Immature natural killer cell (primary cell): ENCODE data around the gene BAZ1A. TPM values are rescaled to one million over a fixed set of nuclear protein-coding genes. Genes with fewer than 3 reads are reported as not detected.
"Not testable (repeated sequence)": the region's sequence is repeated elsewhere in the genome, so short reads cannot be mapped to it uniquely, and the experiment has no call there.

Experiments used
- DNase-seq, 3 donors: peaks; one replicate each; pipeline ENCODE4 v3.0.0; 2022; ENCODE audit warnings: mixed read lengths in 1 of 3
- H3K27ac Mint-ChIP-seq, 6 donors: one replicate each; pipeline ENCODE4 v1.8.0; 2020; ENCODE audit warnings: mixed read lengths in 6 of 6, mild to moderate bottlenecking in 5 of 6, inconsistent platforms in 4 of 6, moderate library complexity in 3 of 6
- H3K27me3 Mint-ChIP-seq, 3 donors: one replicate each; pipeline ENCODE4 v1.8.0; 2020 to 2021; ENCODE audit warnings: low read depth in 3 of 3, mild to moderate bottlenecking in 3 of 3, mixed read lengths in 3 of 3, moderate library complexity in 3 of 3, inconsistent platforms in 1 of 3
- H3K36me3 Mint-ChIP-seq, 3 donors: one replicate each; pipeline ENCODE4 v1.8.0; 2020; ENCODE audit warnings: mixed read lengths in 3 of 3, inconsistent platforms in 2 of 3, mild to moderate bottlenecking in 2 of 3
- H3K4me1 Mint-ChIP-seq, 2 donors: one replicate each; pipeline ENCODE4 v1.8.0; 2020; ENCODE audit warnings: inconsistent platforms in 2 of 2, mild to moderate bottlenecking in 2 of 2, mixed read lengths in 2 of 2, moderate library complexity in 1 of 2
- H3K4me3 Mint-ChIP-seq, 5 donors: one replicate each; pipeline ENCODE4 v1.8.0; 2020; ENCODE audit warnings: mild to moderate bottlenecking in 5 of 5, mixed read lengths in 5 of 5, inconsistent platforms in 3 of 5, moderate library complexity in 3 of 5
- H3K9me3 Mint-ChIP-seq, 6 donors: one replicate each; pipeline ENCODE4 v1.8.0; 2020; ENCODE audit warnings: mild to moderate bottlenecking in 6 of 6, mixed read lengths in 6 of 6, inconsistent platforms in 4 of 6, moderate library complexity in 3 of 6
- polyA plus RNA-seq, 3 donors: library from polyadenylated mRNA; unstranded; fragments of 300-500 nt; fragmentation: Illumina TruSeq; gene quantifications; one replicate each; pipeline ENCODE4 v1.2.3, GENCODE V29; 2021

BAZ1A gene
- polyA plus RNA-seq, 3 donors from 2014 or later, result 4.0 to 17.6 (median 8.3) TPM

GRCh38 chr14:34837801-34838322 is 37.3 kb downstream of the BAZ1A start:
- Mint-ChIP-seq H3K9me3 (no peaks in the 10 kb centered on the region), H3K27me3 (peaks cover 0 to 2% (median 2%) of the 10 kb centered on the region in 3 donors), H3K27ac (peak overlapping the region in 5 of 6 donors; percentile 6 to 46 (median 39)), H3K36me3 (peaks cover 0 to 6% (median 0%) of the 10 kb centered on the region in 3 donors), H3K4me1 (peaks cover 34 to 69% of the 10 kb centered on the region in 2 donors), H3K4me3 (no peak overlapping the region)
- no peak for DNase-seq

GRCh38 chr14:34835312-34835711 is 39.8 kb downstream of the BAZ1A start:
- H3K9me3 Mint-ChIP-seq, result no peaks in the 10 kb centered on the region
- no peak overlapping the region for H3K4me3 Mint-ChIP-seq
- peaks cover 46 to 67% of the 10 kb centered on the region in 2 donors for H3K4me1 Mint-ChIP-seq
- H3K27me3 Mint-ChIP-seq, result peaks cover 0 to 2% (median 2%) of the 10 kb centered on the region in 3 donors
- H3K27ac Mint-ChIP-seq, result peak overlapping the region in 4 of 6 donors; percentile 90 to 97 (median 93)
- no peak for DNase-seq
- H3K36me3 Mint-ChIP-seq, result peaks cover 0 to 6% (median 0%) of the 10 kb centered on the region in 3 donors

GRCh38 chr14:34833549-34834523 is 41.3 kb downstream of the BAZ1A start:
- DNase-seq, result peak; percentile 37 to 43 (median 38)
- H3K4me1 Mint-ChIP-seq, result peaks cover 46 to 74% of the 10 kb centered on the region in 2 donors
- H3K27ac Mint-ChIP-seq, result peak overlapping the region; percentile 86 to 97 (median 91)
- H3K4me3 Mint-ChIP-seq, result peak overlapping the region; percentile 15 to 72 (median 70)
- peaks cover 0 to 2% (median 0%) of the 10 kb centered on the region in 3 donors for H3K27me3 Mint-ChIP-seq
- H3K36me3 Mint-ChIP-seq, result peaks cover 0 to 8% (median 0%) of the 10 kb centered on the region in 3 donors
- no peaks in the 10 kb centered on the region for H3K9me3 Mint-ChIP-seq

- DNase-seq, result no peak
- Mint-ChIP-seq H3K27ac (peak overlapping the region; percentile 19 to 75 (median 46)), H3K4me3 (no peak overlapping the region), H3K27me3 (no peaks in the 10 kb centered on the region), H3K4me1 (peaks cover 22 to 51% of the 10 kb centered on the region in 2 donors), H3K9me3 (no peaks in the 10 kb centered on the region), H3K36me3 (peaks cover 15 to 27% (median 17%) of the 10 kb centered on the region in 3 donors)
These were observed 48.5 kb downstream of the BAZ1A start for GRCh38 chr14:34826661-34827060.

GRCh38 chr14:34824826-34825225 is 50.3 kb downstream of the BAZ1A start:
- H3K36me3 Mint-ChIP-seq, result peaks cover 16 to 35% (median 22%) of the 10 kb centered on the region in 3 donors
- no peaks in the 10 kb centered on the region for H3K27me3 Mint-ChIP-seq
- peaks cover 14 to 43% of the 10 kb centered on the region in 2 donors for H3K4me1 Mint-ChIP-seq
- H3K9me3 Mint-ChIP-seq, result no peaks in the 10 kb centered on the region
- peak overlapping the region; percentile 3 to 90 (median 52) for H3K27ac Mint-ChIP-seq
- no peak for DNase-seq
- H3K4me3 Mint-ChIP-seq, result no peak overlapping the region

- no peaks in the 10 kb centered on the region for H3K27me3 Mint-ChIP-seq
- H3K36me3 Mint-ChIP-seq, result peaks cover 21 to 35% (median 22%) of the 10 kb centered on the region in 3 donors
- H3K9me3 Mint-ChIP-seq, result no peaks in the 10 kb centered on the region
- peak overlapping the region; percentile 3 to 90 (median 52) for H3K27ac Mint-ChIP-seq
- no peak overlapping the region for H3K4me3 Mint-ChIP-seq
- DNase-seq, result no peak
- H3K4me1 Mint-ChIP-seq, result peaks cover 12 to 37% of the 10 kb centered on the region in 2 donors
These were observed 50.9 kb downstream of the BAZ1A start for GRCh38 chr14:34824256-34824655.

- Mint-ChIP-seq H3K27ac (peak overlapping the region in 3 of 6 donors; percentile 2 to 48 (median 26)), H3K36me3 (peaks cover 6 to 17% (median 7%) of the 10 kb centered on the region in 3 donors), H3K4me3 (no peak overlapping the region), H3K27me3 (no peaks in the 10 kb centered on the region), H3K9me3 (no peaks in the 10 kb centered on the region), H3K4me1 (peaks cover 7 to 38% of the 10 kb centered on the region in 2 donors)
- DNase-seq, result no peak
These were observed 57.4 kb downstream of the BAZ1A start for GRCh38 chr14:34817768-34818167.

- H3K36me3 Mint-ChIP-seq, result peaks cover 18 to 23% (median 20%) of the 10 kb centered on the region in 3 donors
- H3K4me1 Mint-ChIP-seq, result peaks cover 13 to 32% of the 10 kb centered on the region in 2 donors
- peaks cover 0 to 4% (median 0%) of the 10 kb centered on the region in 6 donors for H3K9me3 Mint-ChIP-seq
- H3K4me3 Mint-ChIP-seq, result no peak overlapping the region
- peak overlapping the region in 3 of 6 donors; percentile 2 to 15 (median 8) for H3K27ac Mint-ChIP-seq
- no peak for DNase-seq
- peaks cover 0 to 2% (median 0%) of the 10 kb centered on the region in 3 donors for H3K27me3 Mint-ChIP-seq
These were observed 65.1 kb downstream of the BAZ1A start for GRCh38 chr14:34810028-34810427.

- H3K4me3 Mint-ChIP-seq, result no peak overlapping the region
- no peak overlapping the region for H3K27ac Mint-ChIP-seq
- peaks cover 26 to 39% (median 29%) of the 10 kb centered on the region in 3 donors for H3K36me3 Mint-ChIP-seq
- peaks cover 0 to 4% (median 0%) of the 10 kb centered on the region in 6 donors for H3K9me3 Mint-ChIP-seq
- peaks cover 2 to 16% of the 10 kb centered on the region in 2 donors for H3K4me1 Mint-ChIP-seq
- DNase-seq, result no peak
- H3K27me3 Mint-ChIP-seq, result peaks cover 0 to 2% (median 0%) of the 10 kb centered on the region in 3 donors
These were observed 68.9 kb downstream of the BAZ1A start for GRCh38 chr14:34806257-34806656.

GRCh38 chr14:34804933-34805332 is 70.2 kb downstream of the BAZ1A start:
- Mint-ChIP-seq H3K27me3 (peaks cover 0 to 2% (median 0%) of the 10 kb centered on the region in 3 donors), H3K4me3 (no peak overlapping the region), H3K4me1 (peaks cover 1 to 13% of the 10 kb centered on the region in 2 donors), H3K9me3 (peaks cover 0 to 4% (median 0%) of the 10 kb centered on the region in 6 donors), H3K36me3 (peaks cover 37 to 50% (median 38%) of the 10 kb centered on the region in 3 donors), H3K27ac (peak overlapping the region in 1 of 6 donors; percentile 55)
- DNase-seq, result no peak

GRCh38 chr14:34798861-34799260 is 76.3 kb downstream of the BAZ1A start:
- not testable (repeated sequence) for H3K4me1 Mint-ChIP-seq, H3K9me3 Mint-ChIP-seq, H3K4me3 Mint-ChIP-seq, DNase-seq, H3K27me3 Mint-ChIP-seq, H3K27ac Mint-ChIP-seq
- peaks cover 26 to 36% (median 26%) of the 10 kb centered on the region in 3 donors for H3K36me3 Mint-ChIP-seq

- Mint-ChIP-seq H3K9me3 (no peaks in the 10 kb centered on the region), H3K4me3 (no peak overlapping the region), H3K27me3 (no peaks in the 10 kb centered on the region), H3K27ac (peak overlapping the region in 1 of 6 donors; percentile 30), H3K4me1 (no peaks in the 10 kb centered on the region), H3K36me3 (peaks cover 26 to 36% (median 26%) of the 10 kb centered on the region in 3 donors)
- DNase-seq, result no peak
These were observed 77.2 kb downstream of the BAZ1A start for GRCh38 chr14:34797747-34798583.

GRCh38 chr14:34796902-34797301 is 78.3 kb downstream of the BAZ1A start:
- Mint-ChIP-seq H3K4me3 (no peak overlapping the region), H3K4me1 (no peaks in the 10 kb centered on the region), H3K36me3 (peaks cover 20 to 28% (median 24%) of the 10 kb centered on the region in 3 donors), H3K27me3 (no peaks in the 10 kb centered on the region), H3K9me3 (no peaks in the 10 kb centered on the region), H3K27ac (no peak overlapping the region)
- DNase-seq, result no peak
